OCI-LY3 (cell line): ENCODE results near the gene PTPRM.

Experiments
- H2AFZ ChIP-seq: fragments of 200-600, 300-600 bp; shearing (Covaris generic); 2 replicates; pipeline ENCODE4 v1.6.0; 2014; ENCODE audit warnings: antibody characterized with exemption, low read depth, low read length
- H3K27ac ChIP-seq: fragments of 200-600, 300-600 bp; sonication (generic); 2 replicates; pipeline ENCODE4 v1.5.1; 2014; ENCODE audit warnings: mild to moderate bottlenecking, low read length, moderate library complexity, mixed read lengths
- H3K27me3 ChIP-seq: fragments of 200-600, 300-600 bp; sonication (generic); 2 replicates; pipeline ENCODE4 v1.6.1; 2014; ENCODE audit warnings: low read depth, low read length, mixed read lengths
- H3K36me3 ChIP-seq: fragments of 200-600, 300-600 bp; sonication (generic); replicated peaks from 2 replicates; pipeline ENCODE3; 2014; ENCODE audit warnings: low read depth, low read length, mixed read lengths
- H3K4me1 ChIP-seq: fragments of 300-600, 200-600 bp; sonication (generic); 2 replicates; pipeline ENCODE4 v1.6.1; 2014; ENCODE audit warnings: low read length, mixed read lengths
- H3K4me2 ChIP-seq: fragments of 200-600, 300-600 bp; sonication (generic); 2 replicates; pipeline ENCODE4 v1.6.1; 2014; ENCODE audit warnings: low read length, mixed read lengths
- H3K4me3 ChIP-seq: fragments of 300-600, 200-600 bp; sonication (generic); 2 replicates; pipeline ENCODE4 v1.5.1; 2014; ENCODE audit warnings: antibody characterized with exemption, mild to moderate bottlenecking, low read length, moderate library complexity
- H3K79me2 ChIP-seq: fragments of 300-600, 200-600 bp; shearing (Covaris generic); 2 replicates; pipeline ENCODE4 v1.6.1; 2014; ENCODE audit warnings: mild to moderate bottlenecking, low read length, mixed read lengths
- H3K9ac ChIP-seq: fragments of 300-600, 200-600 bp; shearing (Covaris generic); 2 replicates; pipeline ENCODE4 v1.6.0; 2014; ENCODE audit warnings: mild to moderate bottlenecking, low read length, moderate library complexity
- H3K9me3 ChIP-seq: fragments of 200-600, 300-600 bp; shearing (Covaris generic); 2 replicates; pipeline ENCODE4 v1.6.1; 2014; ENCODE audit warnings: low read length, mixed read lengths; ENCODE audit not compliant: insufficient read depth
- H4K20me1 ChIP-seq: fragments of 200-600, 300-600 bp; sonication (generic); 2 replicates; pipeline ENCODE4 v1.6.1; 2016; ENCODE audit warnings: low read length, mixed read lengths; ENCODE audit not compliant: insufficient read depth
- CTCF ChIP-seq: fragments of 200-600, 300-600 bp; sonication (generic); IDR thresholded peaks from 2 replicates; pipeline ENCODE4 v1.5.1; 2014; ENCODE audit warnings: antibody characterized with exemption, low read length, low read depth
- EZH2phosphoT487 ChIP-seq: fragments of 200-600 bp; shearing (Covaris generic); IDR thresholded peaks from 2 replicates; pipeline ENCODE4 v1.6.1; 2018; ENCODE audit warnings: antibody characterized with exemption, mixed run types, low read depth

The PTPRM gene

GRCh38 chr18:8188184-8188583 lies 621.1 kb downstream of the PTPRM start:
- H3K9me3 ChIP-seq = no peaks in the 10 kb centered on the region

GRCh38 chr18:8190980-8191379 lies 623.9 kb downstream of the PTPRM start:
- Histone ChIP-seq H3K4me1 (no peaks in the 10 kb centered on the region), H2AFZ (no peak overlapping the region), H3K9me3 (no peaks in the 10 kb centered on the region), H3K79me2 (no peaks in the 10 kb centered on the region), H3K4me2 (no peak overlapping the region), H3K27ac (no peak overlapping the region), H3K9ac (no peak overlapping the region), H3K36me3 (no peaks in the 10 kb centered on the region), H3K27me3 (no peaks in the 10 kb centered on the region), H3K4me3 (no peak overlapping the region), H4K20me1 (no peaks in the 10 kb centered on the region)
- no peak for TF ChIP-seq CTCF
- no peak for TF ChIP-seq EZH2phosphoT487

More at GRCh38 chr18:8188184-8188583, 621.1 kb downstream of the PTPRM start:
- no peaks in the 10 kb centered on the region for H3K36me3 ChIP-seq
- H3K27me3 ChIP-seq = no peaks in the 10 kb centered on the region
- H3K27ac ChIP-seq = no peak overlapping the region
- TF ChIP-seq CTCF = no peak
- no peak for TF ChIP-seq EZH2phosphoT487
- H2AFZ ChIP-seq = no peak overlapping the region
- H3K4me2 ChIP-seq = no peak overlapping the region
- H3K4me1 ChIP-seq = no peaks in the 10 kb centered on the region
- H3K4me3 ChIP-seq = no peak overlapping the region
- H4K20me1 ChIP-seq = no peaks in the 10 kb centered on the region
- H3K9ac ChIP-seq = no peak overlapping the region
- H3K79me2 ChIP-seq = no peaks in the 10 kb centered on the region

GRCh38 chr18:8194431-8194830 lies 627.3 kb downstream of the PTPRM start:
- TF ChIP-seq EZH2phosphoT487 (no peak), CTCF (no peak)
- H3K36me3 ChIP-seq = no peaks in the 10 kb centered on the region
- no peaks in the 10 kb centered on the region for H4K20me1 ChIP-seq
- H3K9ac ChIP-seq = no peak overlapping the region
- no peak overlapping the region for H3K27ac ChIP-seq
- H3K79me2 ChIP-seq = no peaks in the 10 kb centered on the region
- H2AFZ ChIP-seq = no peak overlapping the region
- no peaks in the 10 kb centered on the region; the same call in 1 of the 2 replicates for H3K27me3 ChIP-seq
- no peak overlapping the region for H3K4me2 ChIP-seq
- no peak overlapping the region for H3K4me3 ChIP-seq
- H3K4me1 ChIP-seq = no peaks in the 10 kb centered on the region
- no peaks in the 10 kb centered on the region for H3K9me3 ChIP-seq

GRCh38 chr18:8196238-8196637 lies 629.1 kb downstream of the PTPRM start:
- Histone ChIP-seq H3K27me3 (no peaks in the 10 kb centered on the region; the same call in 1 of the 2 replicates), H3K4me1 (no peaks in the 10 kb centered on the region), H2AFZ (no peak overlapping the region), H3K27ac (no peak overlapping the region), H3K9ac (no peak overlapping the region), H3K9me3 (no peaks in the 10 kb centered on the region), H3K36me3 (no peaks in the 10 kb centered on the region), H3K4me3 (no peak overlapping the region), H4K20me1 (no peaks in the 10 kb centered on the region), H3K79me2 (no peaks in the 10 kb centered on the region), H3K4me2 (no peak overlapping the region)
- TF ChIP-seq EZH2phosphoT487 (no peak), CTCF (no peak)
